IMR-90 (cell line): ENCODE measurements around the gene PEF1.

Source experiments
- BHLHE40 ChIP-seq: fragments of 150-350 bp; IDR thresholded peaks from 2 replicates; pipeline ENCODE4 v1.6.1; 2016; ENCODE audit warnings: mild to moderate bottlenecking, low read depth, low read length
- CEBPB ChIP-seq: IDR thresholded peaks from 2 replicates; pipeline ENCODE4 v1.6.1; 2012; ENCODE audit warnings: low read depth, low read length, improper control_type of control experiment
- CHD1 ChIP-seq: IDR thresholded peaks from 2 replicates; pipeline ENCODE4 v1.6.1; 2012; ENCODE audit warnings: low read depth, low read length, improper control_type of control experiment
- CTCF ChIP-seq: conservative IDR thresholded peaks from 2 replicates; pipeline ENCODE4 v1.5.1; 2012; ENCODE audit warnings: mild to moderate bottlenecking, low read depth, low read length, improper control_type of control experiment
- MAZ ChIP-seq: IDR thresholded peaks from 2 replicates; pipeline ENCODE4 v1.6.1; 2012; ENCODE audit warnings: low read depth, mild to moderate bottlenecking, low read length, improper control_type of control experiment, moderate library complexity, borderline replicate concordance
- POLR2A ChIP-seq: IDR thresholded peaks from 2 replicates; pipeline ENCODE4 v1.6.1; 2012; ENCODE audit warnings: mild to moderate bottlenecking, low read depth, low read length
- RAD21 ChIP-seq: IDR thresholded peaks from 2 replicates; pipeline ENCODE4 v1.6.1; 2012; ENCODE audit warnings: low read length, improper control_type of control experiment
- RFX5 ChIP-seq: IDR thresholded peaks from 2 replicates; pipeline ENCODE4 v1.8.0; 2012; ENCODE audit warnings: low read depth, mild to moderate bottlenecking, low read length, moderate library complexity
- SMC3 ChIP-seq: fragments of 150-350 bp; IDR thresholded peaks from 2 replicates; pipeline ENCODE4 v1.6.1; 2016; ENCODE audit warnings: low read depth, mild to moderate bottlenecking, antibody characterized with exemption, low read length, moderate library complexity
- TF ChIP-seq, protein P1 (sequence below): fragments of 150-350 bp; IDR thresholded peaks from 2 replicates; pipeline ENCODE4 v1.6.1; 2016; ENCODE audit warnings: low read depth, mild to moderate bottlenecking, low read length, moderate library complexity, borderline replicate concordance

GRCh38 chr1:31663622-31664452, 19.2 kb upstream of the PEF1 start:
- TF ChIP-seq CTCF = peak; percentile 95
- TF ChIP-seq CEBPB = no peak
- TF ChIP-seq POLR2A = peak; percentile 21; the same call in 1 of the 2 replicates
- TF ChIP-seq CHD1 = no peak
- no peak for TF ChIP-seq RFX5
- peak; percentile 96 for TF ChIP-seq RAD21
- TF ChIP-seq, protein P1, sequence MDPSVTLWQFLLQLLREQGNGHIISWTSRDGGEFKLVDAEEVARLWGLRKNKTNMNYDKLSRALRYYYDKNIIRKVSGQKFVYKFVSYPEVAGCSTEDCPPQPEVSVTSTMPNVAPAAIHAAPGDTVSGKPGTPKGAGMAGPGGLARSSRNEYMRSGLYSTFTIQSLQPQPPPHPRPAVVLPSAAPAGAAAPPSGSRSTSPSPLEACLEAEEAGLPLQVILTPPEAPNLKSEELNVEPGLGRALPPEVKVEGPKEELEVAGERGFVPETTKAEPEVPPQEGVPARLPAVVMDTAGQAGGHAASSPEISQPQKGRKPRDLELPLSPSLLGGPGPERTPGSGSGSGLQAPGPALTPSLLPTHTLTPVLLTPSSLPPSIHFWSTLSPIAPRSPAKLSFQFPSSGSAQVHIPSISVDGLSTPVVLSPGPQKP = no peak
- TF ChIP-seq SMC3 = peak; percentile 97
- no peak for TF ChIP-seq MAZ
- TF ChIP-seq BHLHE40 = no peak
